Keratinocyte (primary cell): ENCODE data around the gene TNC.

ENCODE experiments used
- CTCF ChIP-seq, 3 experiments: IDR thresholded peaks in 1 of 3; conservative IDR thresholded peaks in 1 of 3; optimal IDR thresholded peaks in 1 of 3; 2 replicates in 2 of 3; 3 replicates in 1 of 3; pipeline versions ENCODE3 to v1.5.1; 2011; ENCODE audit warnings: low read length in 3 of 3, mild to moderate bottlenecking in 3 of 3, moderate library complexity in 2 of 3, control low read depth in 1 of 3, inconsistent platforms in 1 of 3; ENCODE audit not compliant: insufficient read depth in 2 of 3; ENCODE audit errors: extremely low read depth in 1 of 3
- EZH2 ChIP-seq: IDR thresholded peaks from one replicate; pipeline ENCODE4 v1.6.1; 2012; ENCODE audit warnings: inconsistent platforms, mild to moderate bottlenecking, low read length, moderate library complexity

- no peak for TF ChIP-seq CTCF (optimal IDR thresholded peaks at IDR 0.05 in 1 of 3, IDR thresholded peaks at IDR 0.05 in 1 of 3, conservative IDR thresholded peaks at IDR 0.05 in 1 of 3; ENCODE audit: extremely low read depth in 1 of 3, insufficient read depth in 2 of 3, low read length in 3 of 3)
- TF ChIP-seq EZH2, result no peak
These were observed 136.9 kb downstream of the TNC start for GRCh38 chr9:114981063-114981462.
